DND-41 (cell line): ENCODE results near the gene RNF212B.
"Not testable (repeated sequence)": the region's sequence is repeated elsewhere in the genome, so short reads cannot be mapped to it uniquely, and the experiment has no call there.

Experiments used
- CTCF ChIP-seq: IDR thresholded peaks from 2 replicates; pipeline ENCODE4 v1.5.1; 2012; ENCODE audit warnings: borderline replicate concordance, low read length, moderate library complexity, mild to moderate bottlenecking; ENCODE audit not compliant: poor library complexity, severe bottlenecking; ENCODE audit errors: extremely low read depth
- EZH2 ChIP-seq: IDR thresholded peaks from 3 replicates; pipeline ENCODE4 v1.6.1; 2012; ENCODE audit warnings: borderline replicate concordance, low read depth, mild to moderate bottlenecking, moderate library complexity, low read length, inconsistent platforms; ENCODE audit not compliant: severe bottlenecking

- TF ChIP-seq EZH2, CTCF: not testable (repeated sequence)
These were observed 38.6 kb upstream of the RNF212B start for GRCh38 chr14:23199141-23199540.
